Iris pigment epithelial cell (primary cell): ENCODE measurements around the gene AGBL4.
"Not testable (repeated sequence)": the region's sequence is repeated elsewhere in the genome, so short reads cannot be mapped to it uniquely, and the experiment has no call there.

Experiments used
- DNase-seq: peaks from one replicate; pipeline ENCODE4 v3.0.0-alpha.2; 2011; ENCODE audit warnings: low read depth

The AGBL4 gene

DNA sequence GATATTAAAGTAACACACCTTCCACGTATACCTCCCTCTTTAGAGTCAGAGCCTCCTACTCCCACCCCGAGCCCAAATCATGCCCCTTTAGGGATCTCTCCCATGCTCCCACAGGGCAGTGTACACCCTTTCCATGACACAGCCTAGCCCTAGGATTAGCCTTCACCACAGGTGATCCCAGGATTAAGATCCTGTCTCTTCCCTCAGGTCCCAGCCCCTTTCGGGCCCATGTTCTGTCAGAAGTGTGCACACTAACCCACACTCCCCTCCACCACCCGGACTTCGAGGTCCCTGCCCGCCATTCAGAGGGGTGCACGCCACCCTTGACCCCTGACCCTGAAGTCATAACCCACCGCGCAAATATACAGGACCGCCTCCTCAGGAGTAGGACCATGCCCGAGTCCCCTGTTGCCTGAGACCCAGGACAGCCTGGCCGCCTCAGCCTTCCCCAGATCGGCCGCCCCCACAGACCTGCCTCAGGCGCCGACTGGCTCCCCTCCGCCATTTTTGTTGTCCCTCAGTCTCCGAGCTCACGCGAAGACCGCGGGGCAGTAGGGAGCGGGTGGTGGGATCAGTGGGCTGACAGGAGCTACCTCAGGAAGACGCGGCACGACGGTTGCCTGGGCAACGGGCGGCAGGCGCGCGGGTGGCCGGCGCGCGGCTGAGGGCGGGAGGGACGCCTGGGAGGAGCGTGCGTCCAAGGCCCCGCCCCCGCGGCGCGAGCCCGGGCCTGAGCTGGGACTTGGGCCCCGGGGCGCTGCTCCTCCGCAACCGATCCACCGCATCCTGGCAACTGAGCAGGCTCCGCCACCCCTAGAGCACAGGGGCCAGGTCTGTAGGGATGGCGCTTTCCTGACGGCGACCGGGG, at the start of gene AGBL4:
TSS of gene AGBL4 (minus strand) at position 663 of the 868 bp plus-strand sequence.
- peak; percentile 3 for DNase-seq

DNA sequence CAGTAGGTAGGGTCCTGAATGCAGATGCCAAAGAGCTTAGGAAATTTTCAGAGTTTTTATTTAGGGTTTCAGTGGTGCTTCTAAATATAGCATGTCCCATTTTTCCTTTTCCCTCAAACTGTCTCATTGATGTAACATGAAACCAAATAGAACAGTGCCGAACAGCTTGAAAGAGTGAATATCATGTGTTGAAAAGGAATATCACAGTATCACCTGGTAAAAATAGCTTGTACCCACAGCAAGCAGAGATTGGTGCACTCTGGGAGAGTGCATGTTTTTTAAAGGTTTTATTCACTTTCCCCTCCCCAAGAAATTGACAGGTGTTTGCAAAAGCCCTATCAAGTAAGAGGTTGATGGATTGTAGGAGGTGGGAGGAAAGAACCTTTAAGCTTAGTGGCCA, 43.1 kb upstream of the AGBL4 start:
- DNase-seq = no peak

DNA sequence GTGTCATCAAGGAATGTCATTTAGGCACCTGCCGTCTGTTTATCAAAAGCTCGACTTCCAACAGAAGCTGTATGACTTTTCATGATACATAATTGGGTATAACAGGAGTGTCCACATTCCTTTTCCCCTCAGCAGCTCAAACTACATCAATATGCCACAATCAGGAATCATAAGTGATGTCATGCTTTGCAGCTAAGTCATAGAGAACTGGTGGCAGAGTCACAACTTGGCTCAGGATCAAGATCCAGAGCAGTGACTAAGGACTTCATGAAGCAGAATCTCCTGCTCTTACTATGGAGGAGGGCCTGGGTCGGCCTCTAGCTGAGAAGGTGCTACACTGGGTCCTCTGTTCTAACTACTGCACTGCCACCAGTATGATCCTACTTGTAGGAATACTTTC, 36.5 kb upstream of the AGBL4 start:
- DNase-seq = peak; percentile 3

DNA sequence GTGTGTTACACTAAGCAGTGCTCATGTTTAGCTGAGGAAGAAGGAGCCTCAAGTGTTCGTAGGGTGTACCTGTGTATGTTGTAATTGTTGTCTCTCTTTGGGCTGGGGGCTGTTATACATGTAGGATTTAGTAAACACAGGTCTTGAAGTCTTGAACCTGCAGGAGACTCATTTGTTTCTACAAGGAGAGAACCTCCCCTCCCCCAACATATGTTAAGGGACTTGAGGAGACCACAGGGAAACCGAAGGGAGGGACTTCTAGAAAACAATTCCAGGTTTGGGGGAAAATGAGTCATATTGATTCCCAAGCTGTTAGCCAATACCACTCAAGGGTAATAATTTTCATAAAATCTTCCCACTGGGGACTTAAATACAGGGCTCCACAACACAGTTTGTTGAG, 25.0 kb upstream of the AGBL4 start:
- DNase-seq = no peak

DNA sequence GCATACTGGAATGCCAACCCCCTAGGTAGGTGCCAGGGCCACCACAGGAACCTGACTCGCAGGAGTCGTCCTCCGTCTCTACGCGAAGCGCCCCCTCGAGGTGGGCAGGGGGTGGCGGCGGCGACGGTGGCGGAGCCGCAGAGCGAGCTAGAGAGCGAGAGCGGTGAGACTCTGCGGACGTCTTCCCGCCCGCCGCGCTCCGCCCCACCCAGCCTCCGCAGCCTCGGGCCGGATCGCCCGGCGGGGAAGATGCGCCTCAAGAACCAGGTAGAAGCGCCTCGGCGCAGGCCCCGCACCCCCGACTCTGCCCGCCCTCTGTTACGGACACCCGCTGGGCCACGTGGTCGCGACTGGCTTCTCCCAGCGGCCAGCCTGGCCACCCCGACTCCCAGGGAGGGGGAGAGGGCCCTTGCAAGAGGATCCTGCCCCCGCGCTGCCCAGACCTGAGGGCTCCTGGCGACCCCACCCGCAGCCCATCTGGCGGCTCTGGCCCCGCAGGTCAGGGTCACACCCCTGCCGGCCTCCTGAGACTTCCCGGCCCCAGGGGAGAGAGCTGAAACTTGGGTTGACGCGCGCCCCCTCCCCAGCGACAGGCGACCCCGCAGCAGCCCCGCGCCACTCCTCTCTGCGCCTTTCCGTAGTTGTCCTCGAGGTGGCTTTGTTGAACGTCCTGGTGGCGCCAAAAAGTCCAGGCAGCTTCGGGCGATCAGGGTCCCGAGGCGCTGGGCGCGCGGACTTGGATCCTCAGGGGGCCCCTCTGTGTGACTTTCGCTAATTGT, 24.4 kb upstream of the AGBL4 start:
- DNase-seq = no peak

DNA sequence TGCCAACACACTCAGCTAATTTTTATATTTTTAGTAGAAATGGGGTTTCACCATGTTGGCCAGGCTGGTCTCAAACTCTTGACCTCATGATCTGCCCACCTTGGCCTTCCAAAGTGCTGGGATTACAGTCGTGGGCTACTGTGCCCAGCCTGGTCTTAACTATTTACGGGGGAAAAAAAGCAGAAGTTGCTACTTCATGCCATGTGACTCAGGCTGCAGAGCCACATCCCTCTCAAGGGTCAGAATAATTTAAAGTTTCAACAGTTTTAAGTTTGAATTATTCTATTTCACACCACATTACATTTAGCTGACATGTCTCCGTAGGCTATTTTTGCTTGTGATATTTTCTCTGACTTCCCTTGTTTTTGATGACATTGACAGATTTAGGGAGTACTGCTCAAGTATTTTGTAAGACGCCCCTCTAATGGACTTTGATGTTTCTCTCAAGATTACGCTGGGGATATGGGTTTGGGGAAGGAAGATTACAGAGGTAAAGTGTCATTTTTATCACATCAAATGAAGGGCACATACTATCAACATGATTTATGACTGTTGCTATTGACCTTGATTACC, 14.6 kb upstream of the AGBL4 start:
- DNase-seq = no peak

DNA sequence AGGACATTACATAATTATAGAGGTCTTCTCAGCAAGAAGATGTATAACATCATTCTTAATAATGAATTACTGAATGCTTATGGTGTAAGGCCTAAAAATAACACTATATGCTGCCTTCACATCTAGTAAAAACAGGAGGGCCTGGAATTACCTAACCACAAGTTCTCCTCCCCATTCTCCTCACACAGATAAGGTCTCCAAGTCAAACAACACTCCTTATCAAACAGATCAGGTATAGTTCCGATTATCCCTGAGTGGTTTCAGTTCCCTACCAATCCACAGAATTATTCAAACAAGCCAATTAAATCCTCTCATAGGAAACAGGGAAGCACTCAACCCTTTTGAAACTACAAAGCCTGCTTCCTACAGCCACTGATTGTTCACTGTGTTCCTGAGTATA, 4.0 kb upstream of the AGBL4 start:
- DNase-seq = no peak

DNA sequence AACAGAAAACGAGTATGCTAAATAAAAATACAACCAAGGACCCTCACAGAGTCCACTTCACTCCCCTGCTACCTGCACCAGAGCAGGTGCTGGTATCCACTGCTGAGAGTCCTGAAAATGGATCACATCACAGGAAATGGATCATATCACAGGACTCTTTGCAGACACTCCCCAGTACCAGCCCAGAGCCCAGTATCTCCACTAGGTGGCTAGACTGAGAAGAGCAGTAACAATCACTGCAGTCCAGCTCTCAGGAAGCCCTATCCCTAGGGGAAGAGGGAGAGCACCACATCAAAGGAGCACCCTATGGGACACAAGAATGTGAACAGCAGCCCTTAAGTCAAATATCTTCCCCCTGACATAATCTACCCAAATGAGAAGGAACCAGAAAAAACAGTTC, 28.0 kb downstream of the AGBL4 start:
- DNase-seq = no peak

DNA sequence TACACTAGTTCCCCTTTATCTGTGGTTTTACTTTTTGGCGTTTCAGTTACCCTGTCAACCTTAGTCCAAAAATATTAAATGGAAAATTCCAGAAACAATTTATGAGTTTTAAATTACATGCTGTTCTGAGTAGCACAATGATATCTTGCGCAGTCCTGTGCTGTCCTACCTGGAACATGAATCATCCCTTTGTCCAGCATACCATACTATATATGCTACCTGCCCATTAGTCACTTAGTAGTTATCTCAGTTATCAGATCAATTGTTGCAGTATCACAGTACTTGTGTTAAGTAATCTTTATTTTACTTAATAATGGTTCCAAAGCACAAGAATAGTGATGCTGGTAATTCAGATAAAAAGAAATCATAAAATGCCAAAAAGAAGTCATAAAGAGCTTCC, 52.7 kb downstream of the AGBL4 start:
- DNase-seq = no peak

DNA sequence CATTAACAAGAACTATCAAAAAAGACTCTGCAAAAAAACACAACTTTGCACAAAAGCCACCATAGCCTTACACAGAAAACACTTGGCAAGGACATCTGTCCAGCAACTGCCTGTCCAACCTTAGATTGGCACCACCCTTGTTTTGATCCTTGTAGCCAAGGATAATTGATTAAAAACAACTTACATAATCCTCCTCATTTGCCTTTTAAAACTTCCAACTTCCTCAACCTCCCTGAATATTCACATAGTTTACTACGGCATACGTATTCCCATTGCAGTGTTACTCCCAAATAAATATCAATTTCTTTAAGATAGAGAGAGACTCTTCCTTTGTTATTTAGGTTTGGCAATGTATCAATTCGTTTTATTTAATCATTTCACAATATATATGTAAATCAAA, 72.4 kb downstream of the AGBL4 start:
- no peak for DNase-seq

DNA sequence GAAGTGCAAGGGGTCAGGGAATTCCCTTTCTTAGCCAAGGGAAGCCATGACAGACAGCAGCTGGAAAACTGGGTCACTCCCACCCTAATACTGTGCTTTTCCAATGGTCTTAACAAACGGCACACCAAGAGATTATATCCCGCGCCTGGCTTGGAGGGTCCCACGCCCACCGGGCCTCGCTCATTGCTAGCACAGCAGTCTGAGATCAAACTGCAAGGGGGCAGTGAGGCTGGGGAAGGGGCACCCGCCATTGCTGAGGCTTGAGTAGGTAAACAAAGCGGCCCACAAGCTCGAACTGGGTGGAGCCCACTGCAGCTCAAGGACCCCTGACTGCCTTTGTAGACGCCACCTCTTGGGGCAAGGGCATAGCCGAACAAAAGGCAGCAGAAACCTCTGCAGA, 108.5 kb downstream of the AGBL4 start:
- not testable (repeated sequence) for DNase-seq

DNA sequence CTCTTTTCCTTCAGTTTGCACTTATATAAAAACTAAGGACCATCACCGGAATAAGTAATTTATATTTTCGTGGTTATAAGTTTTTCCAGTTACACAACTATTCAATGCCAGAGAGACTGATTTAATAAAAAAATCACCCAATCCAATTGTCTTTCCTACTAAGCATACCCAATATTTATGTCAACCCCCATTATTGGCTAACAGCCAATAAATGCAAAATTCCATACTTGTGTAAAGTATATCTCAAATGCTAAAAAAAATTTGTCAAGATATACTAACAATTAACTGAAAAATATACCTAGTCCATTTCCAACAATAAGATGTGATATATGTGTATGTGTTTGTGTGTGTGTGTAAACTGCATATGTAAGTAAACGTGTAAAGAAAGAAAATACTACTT, 117.4 kb downstream of the AGBL4 start:
- no peak for DNase-seq

DNA sequence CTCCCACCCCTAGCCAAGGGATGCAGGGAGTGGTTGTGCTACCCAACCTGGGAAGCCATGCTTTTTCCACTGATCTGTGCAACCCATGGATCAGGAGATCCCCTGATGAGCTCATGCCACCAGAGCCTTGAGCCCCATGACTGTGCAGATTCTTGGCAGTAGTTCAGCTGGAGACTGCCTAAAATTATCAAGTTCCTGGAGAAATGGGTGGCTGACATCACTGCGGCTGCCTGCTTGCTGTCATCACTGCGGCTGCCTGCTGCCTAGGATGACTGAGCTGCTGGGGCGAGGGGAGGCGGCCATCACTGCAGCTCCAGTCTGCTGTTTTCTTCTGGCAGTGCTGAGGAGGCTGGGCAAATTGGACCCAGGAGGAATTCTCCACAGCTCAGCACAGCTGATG, 159.2 kb downstream of the AGBL4 start:
- no peak for DNase-seq

DNA sequence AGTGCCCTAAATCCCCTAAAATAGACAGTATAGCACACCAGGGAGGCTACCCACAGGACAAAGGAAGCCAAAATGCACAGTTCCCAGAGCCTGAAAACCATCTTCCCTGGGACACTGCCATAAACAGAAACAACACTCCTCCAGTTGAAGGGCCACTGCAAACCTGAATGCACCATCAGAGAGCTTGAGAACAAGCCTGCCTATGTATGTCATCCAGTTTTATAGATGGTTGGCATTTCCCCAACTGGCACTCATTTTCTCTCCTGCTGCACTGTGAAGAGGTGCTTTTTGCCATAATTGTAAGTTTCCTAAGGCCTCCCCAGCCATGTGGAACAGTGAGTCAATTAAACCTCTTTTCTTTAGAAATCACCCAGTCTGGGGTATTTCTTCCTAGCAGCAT, 169.0 kb downstream of the AGBL4 start:
- DNase-seq = no peak

DNA sequence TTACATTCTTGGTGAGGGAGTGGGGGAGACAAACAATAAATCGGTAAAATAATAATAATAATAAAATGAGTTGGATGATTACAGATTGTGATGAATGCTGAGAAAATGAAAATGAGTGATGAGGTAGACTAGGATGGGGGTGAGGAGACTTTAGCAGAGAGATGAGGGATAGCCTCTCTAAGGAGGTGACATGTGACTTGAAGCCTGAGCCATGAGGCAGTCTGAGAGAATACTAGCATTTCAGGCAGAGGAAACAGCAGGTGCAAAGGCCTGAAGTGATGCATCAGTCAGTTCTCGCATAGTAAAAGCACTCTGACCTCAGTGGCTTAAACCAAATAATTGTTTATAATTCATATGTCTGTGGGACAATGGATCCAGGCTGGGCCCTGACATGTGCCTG, 181.2 kb downstream of the AGBL4 start:
- no peak for DNase-seq

DNA sequence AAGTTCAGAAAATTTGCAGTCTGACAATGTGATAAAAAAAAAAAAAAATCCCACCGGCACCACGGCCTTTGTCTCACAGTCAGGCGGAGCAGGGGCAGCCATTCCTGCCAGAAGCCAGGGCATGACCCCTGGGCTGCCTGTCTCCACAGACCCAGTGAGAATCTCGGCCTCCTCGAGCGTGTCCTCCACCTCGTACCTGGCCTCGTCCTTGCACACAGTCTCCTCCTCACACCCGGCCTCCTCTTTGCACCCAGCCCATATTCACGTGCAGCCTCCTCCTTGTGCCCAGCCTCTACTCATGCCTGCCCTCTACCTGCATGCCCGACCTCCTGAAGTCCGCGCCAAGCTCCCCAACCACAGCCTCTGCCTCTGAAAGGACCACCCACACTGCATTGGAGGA, 182.0 kb downstream of the AGBL4 start:
- DNase-seq = no peak

DNA sequence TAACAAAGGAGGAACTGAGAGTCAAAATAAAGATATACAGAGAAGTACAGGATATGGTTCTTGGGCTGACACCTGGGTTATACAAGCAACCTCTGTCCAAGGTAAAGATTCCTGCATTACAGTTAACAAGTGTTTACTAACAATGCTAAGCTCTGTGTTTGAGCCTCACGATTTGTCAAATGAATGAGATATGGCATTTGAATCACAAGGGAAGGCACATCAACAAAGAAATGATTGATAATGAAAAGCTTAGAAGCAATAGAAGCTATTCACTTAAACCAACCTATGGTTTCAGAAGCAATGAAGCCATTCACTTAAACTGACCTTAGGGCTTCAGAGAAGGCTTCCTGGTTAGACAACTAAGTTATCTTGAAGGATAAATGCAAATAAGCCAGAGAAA, 199.5 kb downstream of the AGBL4 start:
- DNase-seq = no peak

DNA sequence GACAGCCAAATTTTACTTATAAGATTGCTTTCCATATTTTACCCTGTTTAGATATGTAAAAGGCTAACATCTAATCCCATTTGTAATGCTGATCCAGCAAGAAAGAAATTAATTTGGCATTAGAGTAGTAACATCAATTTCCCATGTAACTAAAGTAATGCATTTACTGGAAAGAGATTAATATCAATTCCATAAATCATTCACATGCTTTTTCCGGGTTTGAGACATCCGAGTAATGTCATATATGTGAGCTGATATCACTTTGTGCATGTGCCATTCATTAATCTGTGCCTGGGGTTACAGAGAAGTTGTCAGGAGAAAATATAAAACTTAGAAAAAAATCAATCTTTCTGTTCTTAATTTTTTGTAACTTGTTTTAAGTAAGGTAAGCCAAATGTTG, 206.1 kb downstream of the AGBL4 start:
- no peak for DNase-seq

DNA sequence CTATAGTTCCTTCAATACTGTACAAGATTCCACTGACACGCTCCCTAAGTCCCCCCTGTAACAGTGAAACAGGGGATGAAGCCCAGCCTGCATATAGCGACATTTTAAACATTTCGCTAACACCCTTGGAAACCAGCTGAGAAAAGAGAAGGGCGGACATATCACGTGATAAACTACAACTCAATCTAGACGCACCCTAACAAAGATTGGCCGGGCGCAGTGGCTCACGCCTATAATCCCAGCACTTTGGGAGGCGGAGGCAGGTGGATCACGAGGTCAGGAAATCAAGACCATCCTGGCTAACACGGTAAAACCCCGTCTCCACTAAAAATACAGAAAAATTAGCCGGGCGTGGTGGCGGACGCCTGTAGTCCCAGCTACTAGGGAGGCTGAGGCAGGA, 236.7 kb downstream of the AGBL4 start:
- not testable (repeated sequence) for DNase-seq

DNA sequence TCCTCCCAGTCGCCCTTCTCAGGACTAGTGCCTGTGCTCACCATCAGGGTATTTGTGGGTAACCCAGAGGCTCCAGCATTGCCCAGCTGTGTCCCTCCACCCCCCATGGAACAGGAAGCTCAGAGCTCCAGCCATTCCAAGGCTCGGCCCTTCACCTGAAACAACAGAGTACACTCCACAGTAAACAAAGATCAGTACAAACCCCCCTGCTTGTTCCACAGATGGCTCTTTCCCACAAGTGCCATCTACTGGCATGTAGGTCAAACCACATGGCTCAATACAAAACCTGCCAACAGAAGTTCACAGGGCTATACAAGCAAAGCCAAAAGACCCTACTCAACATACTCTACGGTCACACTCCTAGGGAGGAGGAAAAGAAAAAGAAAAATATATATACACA, 258.7 kb downstream of the AGBL4 start:
- DNase-seq = no peak

DNA sequence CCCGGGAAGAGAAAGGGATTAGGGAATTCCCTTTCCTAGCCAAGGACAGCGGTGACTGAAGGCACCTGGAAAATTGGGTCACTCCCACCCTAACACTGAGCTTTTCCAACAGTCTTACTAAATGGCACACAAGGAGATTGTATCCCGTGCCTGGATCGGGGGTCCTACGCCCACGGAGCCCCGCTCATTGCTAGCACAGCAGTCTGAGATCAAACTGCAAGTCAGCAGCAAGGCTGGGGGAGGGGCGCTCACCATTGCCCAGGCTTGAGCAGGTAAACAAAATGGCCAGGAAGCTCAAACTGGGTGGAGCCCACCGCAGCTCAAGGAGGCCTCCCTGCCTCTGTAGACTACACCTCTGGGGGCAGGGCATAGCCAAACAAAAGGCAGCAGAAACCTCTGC, 285.6 kb downstream of the AGBL4 start:
- not testable (repeated sequence) for DNase-seq

DNA sequence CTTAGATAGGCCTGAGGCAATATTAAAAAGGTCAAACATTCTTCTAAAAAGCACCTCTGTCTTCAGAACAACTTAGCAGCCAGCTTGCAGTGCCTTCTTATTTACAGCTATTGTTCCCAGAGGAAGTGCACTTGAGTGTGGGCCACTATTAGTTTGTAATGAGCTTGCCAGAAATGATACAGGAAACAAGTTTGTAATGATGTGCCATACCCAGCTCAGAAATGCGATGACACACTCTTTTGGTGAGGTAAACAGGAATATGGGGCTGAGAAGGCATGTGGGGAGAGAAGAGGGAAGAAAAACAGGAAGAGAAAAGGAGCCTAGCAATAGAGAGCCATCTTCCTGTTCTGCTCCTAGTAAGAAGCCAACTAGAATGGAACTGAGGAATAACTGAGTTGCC, 295.4 kb downstream of the AGBL4 start:
- DNase-seq = no peak

DNA sequence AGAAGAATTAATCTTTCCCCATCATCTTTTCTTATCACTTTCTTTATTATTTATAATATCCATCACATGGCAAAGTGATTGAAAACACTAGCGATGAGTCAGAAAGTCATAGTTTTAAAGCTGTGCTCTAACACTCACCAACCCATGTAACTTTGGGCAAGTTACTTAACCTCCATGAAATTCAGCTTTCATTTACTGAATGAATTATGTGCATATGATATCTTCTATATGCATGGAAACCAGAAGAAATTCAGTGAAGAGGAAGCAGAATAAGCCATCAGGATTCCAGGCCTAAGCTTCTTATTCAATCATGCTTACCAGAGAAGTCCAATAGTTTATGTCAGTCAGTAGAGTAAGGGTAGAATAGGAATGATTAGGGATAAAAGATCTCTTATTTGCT, 300.1 kb downstream of the AGBL4 start:
- no peak for DNase-seq
